CD4-positive, alpha-beta T cell (primary cell): Measurements from ENCODE around the gene PPP1R13B. TPM values are rescaled to one million over a fixed set of nuclear protein-coding genes. Genes with fewer than 3 reads are reported as not detected.

Experiments
- ATAC-seq: fragments of 200-7000 bp; cut with Tn5 transposase; one replicate; pipeline ENCODE4 v1.10.0; 2022; ENCODE audit warnings: mild to moderate bottlenecking; ENCODE audit not compliant: poor library complexity
- CTCF ChIA-PET: fragments of 350-600 bp; sonication (Branson Sonifier 250); formaldehyde crosslinking; loops from one replicate; lab custom pipeline; 2021; ENCODE audit warnings: antibody characterized with exemption, inconsistent platforms; lab: Charles Lee
- POLR2A ChIA-PET: fragments of 350-600 bp; sonication (Branson Sonifier 250); formaldehyde crosslinking; loops from one replicate; lab custom pipeline; 2021; ENCODE audit warnings: antibody characterized with exemption, inconsistent platforms; lab: Charles Lee
- DNase-seq, 14 experiments: peaks; one replicate each; pipeline ENCODE4 v3.0.0-alpha.2; 2013 to 2020; ENCODE audit warnings: mixed read lengths in 2 of 14
- H3K27ac ChIP-seq, 2 donors: one replicate each; pipeline versions ENCODE4 v1.5.1 to v1.7.0; 2013; ENCODE audit warnings: low read length in 2 of 2, low read depth in 1 of 2, mild to moderate bottlenecking in 1 of 2
- H3K27me3 ChIP-seq, 2 experiments: 1 replicate in 1 of 2; 2 replicates in 1 of 2; pipeline versions ENCODE4 v1.6.1 to v1.7.0; 2013; ENCODE audit warnings: low read length in 2 of 2, control low read depth in 1 of 2, mild to moderate bottlenecking in 1 of 2, moderate library complexity in 1 of 2; ENCODE audit not compliant: insufficient read depth in 2 of 2, control insufficient read depth in 1 of 2
- H3K36me3 ChIP-seq: one replicate; pipeline ENCODE4 v1.6.1; 2013; ENCODE audit warnings: low read length, control low read depth; ENCODE audit not compliant: insufficient read depth
- H3K4me1 ChIP-seq: one replicate; pipeline ENCODE4 v1.6.1; 2013; ENCODE audit warnings: low read length, control low read depth; ENCODE audit not compliant: insufficient read depth
- H3K4me3 ChIP-seq: one replicate; pipeline ENCODE4 v1.5.1; 2013; ENCODE audit warnings: mild to moderate bottlenecking, low read length, moderate library complexity
- H3K9me3 ChIP-seq, 2 experiments: 1 replicate in 1 of 2; 2 replicates in 1 of 2; pipeline versions ENCODE4 v1.6.1 to v1.7.0; 2013; ENCODE audit warnings: low read length in 2 of 2, mild to moderate bottlenecking in 2 of 2, control low read depth in 1 of 2, moderate library complexity in 1 of 2; ENCODE audit not compliant: control insufficient read depth in 1 of 2, insufficient read depth in 1 of 2
- H3K27ac Mint-ChIP-seq: one replicate; pipeline ENCODE4 v1.8.0; 2020; ENCODE audit warnings: mixed read lengths
- H3K27me3 Mint-ChIP-seq: one replicate; pipeline ENCODE4 v1.8.0; 2021; ENCODE audit warnings: mixed read lengths
- H3K36me3 Mint-ChIP-seq: one replicate; pipeline ENCODE4 v1.8.0; 2021; ENCODE audit warnings: low read depth, mixed read lengths
- H3K4me1 Mint-ChIP-seq: one replicate; pipeline ENCODE4 v1.8.0; 2021; ENCODE audit warnings: low read depth, mixed read lengths
- H3K4me3 Mint-ChIP-seq: one replicate; pipeline ENCODE4 v1.8.0; 2020; ENCODE audit warnings: mild to moderate bottlenecking, mixed read lengths
- H3K9me3 Mint-ChIP-seq: one replicate; pipeline ENCODE4 v1.8.0; 2020; ENCODE audit warnings: mixed read lengths
- CTCF ChIP-seq: fragments of 200-600 bp; IDR thresholded peaks from one replicate; pipeline ENCODE4 v1.8.0; 2022; ENCODE audit warnings: antibody characterized with exemption, mild to moderate bottlenecking
- intact Hi-C, 2 experiments: fragments of 100-400 bp; cut with DNase I in 1 of 2; cut with micrococcal nuclease in 1 of 2; formaldehyde crosslinking; loops; one replicate each; pipeline versions ENCODE4 v1.15.1 to v1.9.0; 2023 to 2025; cut with DNase I, micrococcal nuclease
- total RNA-seq, 174 experiments: library from RNA in 2 of 174; stranded (reverse) in 2 of 174; gene quantifications; one replicate each; pipeline ENCODE4 v1.2.3 and lab custom pipeline; 2021 to 2026

PPP1R13B gene
- total RNA-seq, 2 experiments from 2014 or later, result 14.3 to 14.4 TPM

DNA sequence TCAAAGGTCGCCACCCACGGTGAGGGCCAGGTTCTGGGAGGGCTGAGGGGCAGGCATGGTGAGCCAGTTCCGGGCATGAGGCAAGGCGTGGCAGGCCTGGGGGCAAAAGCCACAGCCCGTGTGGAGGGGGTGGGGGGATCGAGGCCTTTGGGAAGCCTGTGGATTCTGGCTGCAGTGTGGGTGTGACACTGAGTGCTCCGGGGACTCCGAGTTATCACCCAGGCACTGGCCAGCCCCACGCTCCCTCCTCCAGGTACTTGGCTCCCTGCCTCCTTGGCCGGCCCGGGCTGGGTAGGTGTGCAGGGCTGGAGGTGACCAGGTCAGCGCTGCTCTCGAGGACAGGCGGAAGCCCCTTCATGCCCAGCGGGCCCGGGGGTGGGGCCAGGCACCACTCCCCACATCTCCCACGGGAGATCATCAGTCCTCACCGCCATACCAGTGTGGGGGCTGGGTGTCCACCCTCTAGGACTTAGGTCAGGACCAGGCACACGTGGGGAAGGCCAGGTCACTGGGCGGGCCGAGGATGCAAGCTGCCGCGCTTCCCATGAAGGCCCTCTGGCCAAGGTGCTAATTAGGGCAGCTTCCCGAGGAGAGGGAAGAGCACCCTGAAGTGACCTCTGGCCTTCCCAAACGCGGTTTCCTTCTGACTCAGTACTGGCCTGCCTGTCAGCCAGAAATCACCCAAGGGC, 46.8 kb upstream of the PPP1R13B start:
- Histone ChIP-seq H3K9me3 (no peaks in the 10 kb centered on the region), H3K4me3 (no peak overlapping the region), H3K27me3 (no peaks in the 10 kb centered on the region), H3K36me3 (no peaks in the 10 kb centered on the region), H3K27ac (no peak overlapping the region), H3K4me1 (no peaks in the 10 kb centered on the region)
- intact Hi-C loops, result no loop called here
- H3K4me1 Mint-ChIP-seq, result no peaks in the 10 kb centered on the region
- H3K4me3 Mint-ChIP-seq, result no peak overlapping the region
- ChIA-PET POLR2A (no interaction called here), CTCF (no interaction called here)
- H3K27me3 Mint-ChIP-seq, result no peaks in the 10 kb centered on the region
- H3K36me3 Mint-ChIP-seq, result no peaks in the 10 kb centered on the region
- H3K9me3 Mint-ChIP-seq, result no peaks in the 10 kb centered on the region
- H3K27ac Mint-ChIP-seq, result no peak overlapping the region
- DNase-seq, result no peak
- no peak for TF ChIP-seq CTCF
- no peak for ATAC-seq

- H3K4me3 Mint-ChIP-seq, result no peak overlapping the region
- Histone ChIP-seq H3K36me3 (no peaks in the 10 kb centered on the region), H3K27me3 (no peaks in the 10 kb centered on the region), H3K9me3 (no peaks in the 10 kb centered on the region), H3K4me1 (no peaks in the 10 kb centered on the region), H3K27ac (no peak overlapping the region), H3K4me3 (no peak overlapping the region)
- intact Hi-C loops, result no loop called here
- TF ChIP-seq CTCF, result no peak
- H3K9me3 Mint-ChIP-seq, result no peaks in the 10 kb centered on the region
- ATAC-seq (no peak), DNase-seq (no peak)
- H3K27ac Mint-ChIP-seq, result no peak overlapping the region
- no peaks in the 10 kb centered on the region for H3K36me3 Mint-ChIP-seq
- CTCF ChIA-PET, result interaction anchor here (0.7 kb wide), 1 partner anchor 16 kb away, joined by 4 read pairs; no protein-coding TSS in a partner anchor
- POLR2A ChIA-PET, result interaction anchor here (0.6 kb wide), 1 partner anchor 24 kb away, joined by 3 read pairs; no protein-coding TSS in a partner anchor
- H3K4me1 Mint-ChIP-seq, result no peaks in the 10 kb centered on the region
- H3K27me3 Mint-ChIP-seq, result no peaks in the 10 kb centered on the region
Observed at GRCh38 chr14:103892247-103892646, 44.9 kb upstream of the PPP1R13B start.

GRCh38 chr14:103891667-103892215, 44.4 kb upstream of the PPP1R13B start:
- Histone ChIP-seq H3K4me3 (no peak overlapping the region), H3K27me3 (no peaks in the 10 kb centered on the region), H3K36me3 (no peaks in the 10 kb centered on the region), H3K27ac (no peak overlapping the region), H3K9me3 (no peaks in the 10 kb centered on the region), H3K4me1 (no peaks in the 10 kb centered on the region)
- ATAC-seq (no peak), DNase-seq (no peak)
- Mint-ChIP-seq H3K4me3 (no peak overlapping the region), H3K4me1 (no peaks in the 10 kb centered on the region), H3K27ac (no peak overlapping the region), H3K27me3 (no peaks in the 10 kb centered on the region), H3K36me3 (no peaks in the 10 kb centered on the region), H3K9me3 (no peaks in the 10 kb centered on the region)
- ChIA-PET POLR2A (no interaction called here), CTCF (no interaction called here)
- TF ChIP-seq CTCF, result no peak
- intact Hi-C loops, result no loop called here
